DND-41 (cell line): ENCODE data around the gene ALDH3B2.

Source experiments
- ATAC-seq: fragments of 200-7000 bp; cut with Tn5 transposase; 3 replicates; pipeline ENCODE4 v1.9.1; 2021; ENCODE audit warnings: low read depth; ENCODE audit not compliant: insufficient read depth
- DNase-seq: peaks from one replicate; pipeline ENCODE4 v3.0.0-alpha.2; 2020
- H2AFZ ChIP-seq: 2 replicates; pipeline ENCODE4 v1.6.0; 2012; ENCODE audit warnings: low read depth, low read length
- H3K27ac ChIP-seq: 2 replicates; pipeline ENCODE4 v1.5.1; 2012; ENCODE audit warnings: low read length, inconsistent platforms
- H3K27me3 ChIP-seq: fragments of 200-600 bp; sonication (generic); 2 replicates; pipeline ENCODE4 v1.6.0; 2012; ENCODE audit warnings: low read length, mild to moderate bottlenecking, inconsistent platforms; ENCODE audit not compliant: insufficient read depth, poor library complexity
- H3K36me3 ChIP-seq: 2 replicates; pipeline ENCODE4 v1.5.1; 2012; ENCODE audit warnings: low read length, inconsistent platforms; ENCODE audit not compliant: insufficient read depth
- H3K4me1 ChIP-seq: 2 replicates; pipeline ENCODE4 v1.5.1; 2012; ENCODE audit warnings: mild to moderate bottlenecking, low read length; ENCODE audit not compliant: insufficient read depth
- H3K4me2 ChIP-seq: 2 replicates; pipeline ENCODE4 v1.6.0; 2012; ENCODE audit warnings: mild to moderate bottlenecking, moderate library complexity, low read length, inconsistent platforms; ENCODE audit not compliant: insufficient read depth
- H3K4me3 ChIP-seq, 2 experiments: fragments of 200-600 bp in 1 of 2; shearing (Covaris generic) in 1 of 2; 2 replicates each; pipeline ENCODE4 v1.5.1; 2012 to 2016; ENCODE audit warnings: inconsistent platforms in 2 of 2, low read length in 2 of 2, mild to moderate bottlenecking in 2 of 2, low read depth in 1 of 2, moderate library complexity in 1 of 2
- H3K79me2 ChIP-seq: 2 replicates; pipeline ENCODE4 v1.6.0; 2012; ENCODE audit warnings: low read length, inconsistent platforms; ENCODE audit not compliant: insufficient read depth
- H3K9ac ChIP-seq: 2 replicates; pipeline ENCODE4 v1.6.0; 2012; ENCODE audit warnings: low read depth, mild to moderate bottlenecking, inconsistent platforms, low read length, moderate library complexity
- H3K9me3 ChIP-seq: 2 replicates; pipeline ENCODE4 v1.5.1; 2012; ENCODE audit warnings: low read length, moderate library complexity, mild to moderate bottlenecking, inconsistent platforms; ENCODE audit not compliant: insufficient read depth, severe bottlenecking
- H4K20me1 ChIP-seq: 2 replicates; pipeline ENCODE4 v1.6.0; 2012; ENCODE audit warnings: low read length; ENCODE audit not compliant: insufficient read depth
- CTCF ChIP-seq: IDR thresholded peaks from 2 replicates; pipeline ENCODE4 v1.5.1; 2012; ENCODE audit warnings: borderline replicate concordance, low read length, moderate library complexity, mild to moderate bottlenecking; ENCODE audit not compliant: poor library complexity, severe bottlenecking; ENCODE audit errors: extremely low read depth
- EZH2 ChIP-seq: IDR thresholded peaks from 3 replicates; pipeline ENCODE4 v1.6.1; 2012; ENCODE audit warnings: borderline replicate concordance, low read depth, mild to moderate bottlenecking, moderate library complexity, low read length, inconsistent platforms; ENCODE audit not compliant: severe bottlenecking

ALDH3B2 gene

DNA sequence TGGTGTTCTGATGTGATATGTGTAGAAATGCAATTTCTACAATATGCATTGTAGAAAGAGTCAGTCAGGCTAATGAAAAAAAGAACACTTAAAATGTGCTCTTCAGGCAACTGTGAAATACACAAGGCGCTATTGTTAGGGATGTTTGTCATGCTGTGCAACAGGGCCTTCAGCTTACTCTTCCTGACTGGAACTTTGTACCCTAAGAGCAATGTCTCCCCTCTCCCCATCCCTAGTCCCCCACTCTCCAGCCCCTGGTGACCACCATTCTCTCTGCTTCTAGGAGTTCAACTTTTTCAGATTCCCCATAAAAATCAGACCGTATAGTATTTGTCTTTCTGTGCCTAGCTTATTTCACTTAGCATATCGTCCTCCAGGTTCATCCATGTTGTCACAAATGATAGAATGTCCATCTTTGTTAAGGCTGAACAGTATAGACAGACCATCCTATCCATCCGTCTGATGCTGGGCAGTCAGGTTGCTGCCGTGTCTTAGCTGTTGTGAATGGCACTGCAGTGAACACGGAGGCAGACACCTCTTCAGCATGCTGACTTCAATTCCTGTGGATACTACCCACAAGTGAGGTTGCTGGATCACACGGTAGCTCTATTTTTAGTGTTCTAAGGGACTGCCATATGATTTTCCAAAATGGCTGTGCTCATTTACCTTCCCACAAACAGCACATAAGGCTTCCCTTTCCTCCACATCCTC, 57.0 kb downstream of the ALDH3B2 start:
- ATAC-seq (no peak), DNase-seq (no peak)
- H3K36me3 ChIP-seq = peaks cover 14% of the 10 kb centered on the region
- no peak overlapping the region for H3K4me2 ChIP-seq
- TF ChIP-seq CTCF (no peak), EZH2 (no peak)
- peaks cover 58% of the 10 kb centered on the region for H3K4me1 ChIP-seq
- peak overlapping the region; percentile 38; the same call in 1 of the 2 replicates for H3K27ac ChIP-seq
- H4K20me1 ChIP-seq = no peaks in the 10 kb centered on the region
- H3K27me3 ChIP-seq = no peaks in the 10 kb centered on the region
- no peak overlapping the region for H3K9ac ChIP-seq
- H3K79me2 ChIP-seq = peaks cover 19% of the 10 kb centered on the region
- no peak overlapping the region for H3K4me3 ChIP-seq
- no peak overlapping the region for H2AFZ ChIP-seq
- H3K9me3 ChIP-seq = no peaks in the 10 kb centered on the region

DNA sequence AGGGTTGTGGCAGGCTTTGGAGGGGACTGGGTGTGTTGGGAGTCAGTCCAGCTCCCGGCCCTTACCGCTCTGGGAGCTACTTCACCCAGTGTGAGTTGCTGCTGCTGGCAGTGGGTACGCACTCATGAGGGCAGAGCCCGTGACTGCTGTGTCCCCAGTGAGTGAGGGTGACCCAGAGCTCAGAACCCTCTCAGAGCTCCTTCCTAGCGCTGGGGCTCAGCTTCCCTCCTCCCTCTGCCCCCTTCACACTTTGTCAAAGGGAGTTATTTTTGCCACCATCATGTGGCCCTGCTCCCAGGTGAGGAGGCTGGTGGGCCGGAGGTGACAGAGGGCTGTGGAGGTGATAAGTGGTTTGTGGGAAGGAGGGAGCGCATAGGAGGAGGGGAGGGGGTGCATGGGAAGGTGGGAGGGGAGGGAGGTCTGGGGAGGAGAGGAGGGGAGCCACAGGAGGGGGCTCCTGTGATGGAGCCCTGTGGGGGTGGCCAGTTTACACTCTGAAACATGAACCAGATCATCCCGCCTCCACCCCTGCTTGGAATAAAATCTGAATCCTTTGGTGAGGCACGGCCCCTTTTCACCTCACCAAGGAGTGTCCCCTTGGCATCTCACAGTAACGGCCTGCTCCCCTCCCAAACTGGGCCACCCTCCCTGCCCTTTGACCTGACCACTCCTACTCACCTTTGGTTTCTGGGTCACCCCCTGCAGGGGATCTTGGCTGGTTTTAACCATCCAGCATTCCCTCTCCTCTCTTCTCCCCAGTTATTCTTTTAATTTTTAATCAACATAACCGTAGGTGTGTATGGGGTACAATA, 57.8 kb downstream of the ALDH3B2 start:
- TF ChIP-seq CTCF = no peak
- TF ChIP-seq EZH2 = no peak
- Histone ChIP-seq H3K9me3 (no peaks in the 10 kb centered on the region), H3K4me1 (peaks cover 54% of the 10 kb centered on the region), H3K4me3 (no peak overlapping the region), H3K9ac (no peak overlapping the region), H3K27me3 (no peaks in the 10 kb centered on the region), H2AFZ (no peak overlapping the region), H3K79me2 (peaks cover 16% of the 10 kb centered on the region), H3K4me2 (no peak overlapping the region), H4K20me1 (no peaks in the 10 kb centered on the region), H3K36me3 (peaks cover 21% of the 10 kb centered on the region), H3K27ac (no peak overlapping the region)
- ATAC-seq (no peak), DNase-seq (no peak)

GRCh38 chr11:67615728-67616430, 58.5 kb downstream of the ALDH3B2 start:
- Histone ChIP-seq H2AFZ (no peak overlapping the region), H3K4me1 (peaks cover 49% of the 10 kb centered on the region), H3K9me3 (no peaks in the 10 kb centered on the region), H3K4me3 (no peak overlapping the region), H3K27ac (no peak overlapping the region), H3K9ac (no peak overlapping the region), H3K36me3 (peaks cover 28% of the 10 kb centered on the region), H3K27me3 (no peaks in the 10 kb centered on the region), H3K79me2 (peaks cover 10% of the 10 kb centered on the region), H4K20me1 (peaks cover 4% of the 10 kb centered on the region; the same call in 1 of the 2 replicates), H3K4me2 (no peak overlapping the region)
- no peak for ATAC-seq
- TF ChIP-seq EZH2 (no peak), CTCF (no peak)
- no peak for DNase-seq
